ENCODE results near the gene HMGN1. TPM values are rescaled to one million over a fixed set of nuclear protein-coding genes. Genes with fewer than 3 reads are reported as not detected.

The HMGN1 gene
- polyA plus RNA-seq, 1 donor (not counting 4 experiments of a cell fraction or from before 2014, with no cell fraction given): 245 TPM

DNA sequence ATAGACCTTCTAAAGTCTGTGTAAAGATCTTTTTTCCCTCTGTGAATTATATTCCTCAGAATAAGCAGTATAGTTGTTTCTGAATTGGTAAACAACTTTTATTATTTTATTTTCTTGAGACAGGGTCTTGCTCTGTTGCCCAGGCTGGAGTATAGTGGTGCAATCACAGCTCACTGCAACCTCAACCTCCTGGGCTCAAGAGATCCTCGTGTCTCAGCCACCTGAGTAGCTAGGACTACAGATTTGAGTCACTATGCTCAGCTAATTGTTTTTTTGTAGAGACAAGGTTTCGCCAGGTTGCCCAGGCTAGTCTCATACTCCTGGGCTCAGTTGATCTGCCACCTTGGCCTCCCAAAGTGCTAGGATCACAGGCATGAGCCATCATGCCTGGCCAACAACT lies 26.6 kb upstream of the HMGN1 start:
- Histone ChIP-seq H3K9me3 (ENCODE audit: control insufficient read depth, low read depth, low read length) (no peaks in the 10 kb centered on the region), H3K9me1 (ENCODE audit: control insufficient read depth, extremely low read depth, insufficient read depth, low read length) (no peaks in the 10 kb centered on the region), H3K36me3 (ENCODE audit: control insufficient read depth in 2 of 2, extremely low read depth in 1 of 2, insufficient read depth in 2 of 2, low read length in 2 of 2) (no peaks in the 10 kb centered on the region), H3K27ac (ENCODE audit: control insufficient read depth, insufficient read depth, low read length) (no peak overlapping the region), H3K79me2 (ENCODE audit: control insufficient read depth, insufficient read depth, low read length) (no peaks in the 10 kb centered on the region), H4K20me1 (ENCODE audit: control insufficient read depth, extremely low read depth, insufficient read depth, low read length) (no peaks in the 10 kb centered on the region), H3K27me3 (ENCODE audit: control insufficient read depth, extremely low read depth, insufficient read depth, low read length) (no peaks in the 10 kb centered on the region), H3K9ac (ENCODE audit: control insufficient read depth, extremely low read depth, insufficient read depth, low read length) (no peak overlapping the region), H3K4me2 (ENCODE audit: control insufficient read depth, extremely low read depth, insufficient read depth, low read depth, low read length) (no peak overlapping the region), H3K4me3 (ENCODE audit: control insufficient read depth in 2 of 3, extremely low read depth in 1 of 3, insufficient read depth in 2 of 3, low read depth in 1 of 3, low read length in 3 of 3) (no peak overlapping the region), H3K4me1 (ENCODE audit: control insufficient read depth, extremely low read depth, insufficient read depth, low read length) (peaks cover 9% of the 10 kb centered on the region), H2AFZ (ENCODE audit: control insufficient read depth, low read length) (no peak overlapping the region)
- dilution Hi-C loops (cut with MboI; ENCODE audit: extremely low pct_ligation_motif_present, low sequenced_read_pairs): no loop called here
- DNase-seq (ENCODE audit: low read depth, low spot score) (no peak), FAIRE-seq (no peak)
- no peak for TF ChIP-seq EZH2 (IDR thresholded peaks at IDR 0.05; ENCODE audit: low read length)
- TF ChIP-seq, protein P1, sequence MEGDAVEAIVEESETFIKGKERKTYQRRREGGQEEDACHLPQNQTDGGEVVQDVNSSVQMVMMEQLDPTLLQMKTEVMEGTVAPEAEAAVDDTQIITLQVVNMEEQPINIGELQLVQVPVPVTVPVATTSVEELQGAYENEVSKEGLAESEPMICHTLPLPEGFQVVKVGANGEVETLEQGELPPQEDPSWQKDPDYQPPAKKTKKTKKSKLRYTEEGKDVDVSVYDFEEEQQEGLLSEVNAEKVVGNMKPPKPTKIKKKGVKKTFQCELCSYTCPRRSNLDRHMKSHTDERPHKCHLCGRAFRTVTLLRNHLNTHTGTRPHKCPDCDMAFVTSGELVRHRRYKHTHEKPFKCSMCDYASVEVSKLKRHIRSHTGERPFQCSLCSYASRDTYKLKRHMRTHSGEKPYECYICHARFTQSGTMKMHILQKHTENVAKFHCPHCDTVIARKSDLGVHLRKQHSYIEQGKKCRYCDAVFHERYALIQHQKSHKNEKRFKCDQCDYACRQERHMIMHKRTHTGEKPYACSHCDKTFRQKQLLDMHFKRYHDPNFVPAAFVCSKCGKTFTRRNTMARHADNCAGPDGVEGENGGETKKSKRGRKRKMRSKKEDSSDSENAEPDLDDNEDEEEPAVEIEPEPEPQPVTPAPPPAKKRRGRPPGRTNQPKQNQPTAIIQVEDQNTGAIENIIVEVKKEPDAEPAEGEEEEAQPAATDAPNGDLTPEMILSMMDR (optimal IDR thresholded peaks at IDR 0.05 in 1 of 3, IDR thresholded peaks at IDR 0.05 in 1 of 3, conservative IDR thresholded peaks at IDR 0.05 in 1 of 3; ENCODE audit: extremely low read depth in 1 of 3, insufficient read depth in 2 of 3, low read length in 3 of 3): no peak

DNA sequence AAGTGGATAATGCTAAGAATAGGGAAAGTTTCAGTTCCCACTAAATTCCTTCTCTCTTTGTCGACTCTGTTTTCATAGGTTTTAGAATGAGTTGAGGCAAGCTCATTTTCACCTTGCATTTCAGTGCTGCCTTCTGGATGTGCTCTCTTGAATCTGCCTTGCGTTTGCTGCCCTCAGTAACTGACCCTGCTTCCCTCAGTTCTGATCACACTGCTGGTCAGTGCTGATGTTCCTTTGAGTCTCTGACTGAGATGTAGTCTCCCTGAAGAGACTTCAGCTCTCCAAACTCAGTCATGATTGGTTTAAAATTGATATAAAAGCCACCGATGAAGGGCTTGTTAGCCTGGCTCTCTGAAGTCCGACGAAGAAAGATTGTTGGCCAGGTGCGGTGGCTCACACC lies 25.2 kb upstream of the HMGN1 start:
- H3K4me2 ChIP-seq (ENCODE audit: control insufficient read depth, extremely low read depth, insufficient read depth, low read depth, low read length): peak overlapping the region; percentile 57
- H4K20me1 ChIP-seq (ENCODE audit: control insufficient read depth, extremely low read depth, insufficient read depth, low read length): no peaks in the 10 kb centered on the region
- dilution Hi-C loops (cut with MboI; ENCODE audit: extremely low pct_ligation_motif_present, low sequenced_read_pairs): no loop called here
- no peaks in the 10 kb centered on the region for H3K9me3 ChIP-seq (ENCODE audit: control insufficient read depth, low read depth, low read length)
- no peaks in the 10 kb centered on the region for H3K36me3 ChIP-seq (ENCODE audit: control insufficient read depth in 2 of 2, extremely low read depth in 1 of 2, insufficient read depth in 2 of 2, low read length in 2 of 2)
- H3K9ac ChIP-seq (ENCODE audit: control insufficient read depth, extremely low read depth, insufficient read depth, low read length): no peak overlapping the region
- TF ChIP-seq, protein P1 (optimal IDR thresholded peaks at IDR 0.05 in 1 of 3, IDR thresholded peaks at IDR 0.05 in 1 of 3, conservative IDR thresholded peaks at IDR 0.05 in 1 of 3; ENCODE audit: extremely low read depth in 1 of 3, insufficient read depth in 2 of 3, low read length in 3 of 3): no peak
- TF ChIP-seq EZH2 (IDR thresholded peaks at IDR 0.05; ENCODE audit: low read length): no peak
- no peaks in the 10 kb centered on the region for H3K79me2 ChIP-seq (ENCODE audit: control insufficient read depth, insufficient read depth, low read length)
- peaks cover 6% of the 10 kb centered on the region for H3K4me1 ChIP-seq (ENCODE audit: control insufficient read depth, extremely low read depth, insufficient read depth, low read length)
- H3K4me3 ChIP-seq (ENCODE audit: control insufficient read depth in 2 of 3, extremely low read depth in 1 of 3, insufficient read depth in 2 of 3, low read depth in 1 of 3, low read length in 3 of 3): no peak overlapping the region
- H3K27ac ChIP-seq (ENCODE audit: control insufficient read depth, insufficient read depth, low read length): no peak overlapping the region
- H3K27me3 ChIP-seq (ENCODE audit: control insufficient read depth, extremely low read depth, insufficient read depth, low read length): no peaks in the 10 kb centered on the region
- H2AFZ ChIP-seq (ENCODE audit: control insufficient read depth, low read length): peak overlapping the region; percentile 61
- H3K9me1 ChIP-seq (ENCODE audit: control insufficient read depth, extremely low read depth, insufficient read depth, low read length): no peaks in the 10 kb centered on the region
- no peak for DNase-seq (ENCODE audit: low read depth, low spot score)
- no peak for FAIRE-seq
